CD14-positive monocyte (primary cell): Measurements from ENCODE around the gene CDC42EP2. TPM values are rescaled to one million over a fixed set of nuclear protein-coding genes. Genes with fewer than 3 reads are reported as not detected.
A peak's percentile ranks its signal among the peaks of the same experiment; 100 is the strongest.

Experiments
- DNase-seq, 3 donors: peaks; one replicate each; pipeline ENCODE4 v3.0.0-alpha.2; 2011 to 2022
- H2AFZ ChIP-seq: 2 replicates; pipeline ENCODE4 v1.6.0; 2012; ENCODE audit warnings: mild to moderate bottlenecking, low read depth, low read length, inconsistent platforms; ENCODE audit not compliant: insufficient read depth, poor library complexity, severe bottlenecking
- H3K27ac ChIP-seq, 2 donors: 1 replicate in 1 of 2; 2 replicates in 1 of 2; pipeline ENCODE4 v1.5.1; 2012 to 2013; ENCODE audit warnings: low read length in 2 of 2, control low read depth in 1 of 2, inconsistent platforms in 1 of 2, low read depth in 1 of 2, mild to moderate bottlenecking in 1 of 2
- H3K27me3 ChIP-seq, 2 donors: one replicate each; pipeline versions ENCODE4 v1.6.0 to v1.6.1; 2011 to 2013; ENCODE audit warnings: low read length in 2 of 2; ENCODE audit not compliant: control insufficient read depth in 2 of 2, insufficient read depth in 2 of 2
- H3K36me3 ChIP-seq, 2 donors: replicated peaks in 1 of 2; 1 replicate in 1 of 2; 2 replicates in 1 of 2; pipeline versions ENCODE4 v1.5.1 to v1.6.1; 2012 to 2013; ENCODE audit warnings: low read length in 2 of 2, control low read depth in 1 of 2, inconsistent platforms in 1 of 2, mild to moderate bottlenecking in 1 of 2; ENCODE audit not compliant: insufficient read depth in 2 of 2, control insufficient read depth in 1 of 2
- H3K4me1 ChIP-seq, 2 donors: 1 replicate in 1 of 2; 2 replicates in 1 of 2; pipeline versions ENCODE4 v1.5.1 to v1.6.1; 2012 to 2013; ENCODE audit warnings: low read length in 2 of 2, control low read depth in 1 of 2, inconsistent platforms in 1 of 2, mild to moderate bottlenecking in 1 of 2, moderate library complexity in 1 of 2; ENCODE audit not compliant: insufficient read depth in 2 of 2, control insufficient read depth in 1 of 2
- H3K4me2 ChIP-seq: replicated peaks from 2 replicates; pipeline ENCODE3; 2012; ENCODE audit warnings: low read length, moderate library complexity, mild to moderate bottlenecking; ENCODE audit not compliant: poor library complexity, severe bottlenecking; ENCODE audit errors: extremely low read depth
- H3K4me3 ChIP-seq, 3 experiments: fragments of 200-600 bp in 1 of 3; sonication (generic) in 1 of 3; replicated peaks in 1 of 3; 1 replicate in 2 of 3; 2 replicates in 1 of 3; pipeline ENCODE4 v1.5.1; 2011 to 2013; ENCODE audit warnings: low read length in 3 of 3, mild to moderate bottlenecking in 3 of 3, control low read depth in 2 of 3, low read depth in 2 of 3, inconsistent platforms in 1 of 3, moderate library complexity in 1 of 3
- H3K79me2 ChIP-seq: 2 replicates; pipeline ENCODE4 v1.6.0; 2012; ENCODE audit warnings: mild to moderate bottlenecking, control low read depth, inconsistent platforms, low read length, moderate library complexity; ENCODE audit not compliant: insufficient read depth
- H3K9ac ChIP-seq: 2 replicates; pipeline ENCODE4 v1.6.0; 2017; ENCODE audit warnings: low read length, mild to moderate bottlenecking; ENCODE audit not compliant: insufficient read depth, poor library complexity, severe bottlenecking
- H3K9me3 ChIP-seq, 2 donors: replicated peaks in 1 of 2; 1 replicate in 1 of 2; 2 replicates in 1 of 2; pipeline versions ENCODE4 v1.5.1 to v1.6.1; 2012 to 2013; ENCODE audit warnings: low read length in 2 of 2, control low read depth in 1 of 2; ENCODE audit not compliant: control insufficient read depth in 1 of 2, insufficient read depth in 1 of 2
- H4K20me1 ChIP-seq: 2 replicates; pipeline ENCODE4 v1.6.0; 2012; ENCODE audit warnings: mild to moderate bottlenecking, low read length, control low read depth, moderate library complexity; ENCODE audit not compliant: insufficient read depth
- H3K27ac Mint-ChIP-seq, 7 donors: one replicate each; pipeline ENCODE4 v1.8.0; 2020; ENCODE audit warnings: mild to moderate bottlenecking in 7 of 7, mixed read lengths in 7 of 7, moderate library complexity in 6 of 7, inconsistent platforms in 2 of 7
- H3K27me3 Mint-ChIP-seq, 3 donors: one replicate each; pipeline ENCODE4 v1.8.0; 2021 to 2022; ENCODE audit warnings: low read depth in 3 of 3, mild to moderate bottlenecking in 3 of 3, mixed read lengths in 3 of 3, moderate library complexity in 3 of 3, inconsistent platforms in 1 of 3
- H3K36me3 Mint-ChIP-seq, 2 donors: one replicate each; pipeline ENCODE4 v1.8.0; 2020; ENCODE audit warnings: mixed read lengths in 2 of 2, inconsistent platforms in 1 of 2, mild to moderate bottlenecking in 1 of 2
- H3K4me1 Mint-ChIP-seq: one replicate; pipeline ENCODE4 v1.8.0; 2020; ENCODE audit warnings: mild to moderate bottlenecking, mixed read lengths
- H3K4me3 Mint-ChIP-seq, 2 donors: one replicate each; pipeline ENCODE4 v1.8.0; 2020; ENCODE audit warnings: mild to moderate bottlenecking in 2 of 2, mixed read lengths in 2 of 2, moderate library complexity in 1 of 2
- H3K9me3 Mint-ChIP-seq, 7 donors: one replicate each; pipeline ENCODE4 v1.8.0; 2020 to 2022; ENCODE audit warnings: mixed read lengths in 7 of 7, mild to moderate bottlenecking in 6 of 7, moderate library complexity in 6 of 7, inconsistent platforms in 2 of 7
- WGBS: methylation state at CpG from one replicate; pipeline ENCODE4 v1.1.5; 2013; ENCODE audit warnings: missing lambda C conversion rate; ENCODE audit not compliant: insufficient coverage; 5-methylcytosine and 5-hydroxymethylcytosine counted together
- intact Hi-C, 2 donors: fragments of 100-400 bp; cut with micrococcal nuclease; formaldehyde crosslinking; loops; one replicate each; pipeline versions ENCODE4 v1.15.0 to v1.15.1; 2023
- polyA plus RNA-seq, 3 donors: library from polyadenylated mRNA; depleted of rRNA in 1 of 3; unstranded in 2 of 3; stranded (reverse) in 1 of 3; fragments of 300-500 nt in 2 of 3; fragments of >200 nt in 1 of 3; fragmentation: Illumina TruSeq in 2 of 3; gene quantifications; 1 replicate in 2 of 3; 2 replicates in 1 of 3; pipeline ENCODE4 v1.2.3, GENCODE V29; 2012 to 2021
- TF ChIP-seq, protein P1 (sequence below): fragments of 200-600 bp; IDR thresholded peaks from one replicate; pipeline ENCODE4 v1.8.0; 2022; ENCODE audit warnings: antibody characterized with exemption, mild to moderate bottlenecking

CDC42EP2 gene
- polyA plus RNA-seq, 3 donors = 5.4 to 15.6 (median 10.1) TPM

DNA sequence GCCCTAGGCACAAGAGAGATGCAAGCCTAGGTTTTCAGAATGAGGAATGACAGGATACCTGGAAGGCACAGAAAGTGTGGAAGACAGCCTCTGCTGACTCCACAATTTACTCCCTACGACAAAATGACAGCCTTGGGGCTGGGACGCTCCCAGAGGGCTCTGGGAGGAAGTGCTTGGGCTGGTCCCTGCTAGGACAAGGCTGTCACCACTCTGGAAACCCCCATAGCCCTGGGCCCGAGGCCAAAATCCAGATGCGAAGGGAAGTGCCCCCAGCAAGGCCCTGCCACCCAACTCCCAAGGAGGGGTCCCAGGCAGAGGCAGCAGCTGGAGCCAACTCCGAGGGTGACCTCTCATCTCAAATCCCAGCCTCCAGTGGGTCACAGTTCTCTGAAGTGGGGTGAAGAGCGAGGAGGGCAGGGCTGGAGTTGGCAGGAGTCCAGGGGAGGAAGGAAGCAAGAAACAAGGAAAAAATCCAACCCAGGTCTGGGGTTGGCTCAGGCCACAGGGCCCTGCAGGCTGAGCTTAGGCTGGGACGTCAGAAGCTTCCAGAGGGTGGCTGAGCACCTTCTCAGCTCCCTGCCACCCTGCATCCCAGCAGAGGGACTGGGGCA, 6.3 kb upstream of the CDC42EP2 start:
- Mint-ChIP-seq H3K27ac (peak overlapping the region; percentile 52 to 93 (median 88)), H3K4me1 (peaks cover 39% of the 10 kb centered on the region), H3K27me3 (peaks cover 7 to 23% (median 20%) of the 10 kb centered on the region in 3 donors), H3K36me3 (peaks cover 7 to 18% of the 10 kb centered on the region in 2 donors), H3K4me3 (peak overlapping the region in 1 of 2 donors; percentile 75), H3K9me3 (peaks cover 0 to 2% (median 0%) of the 10 kb centered on the region in 7 donors)
- H3K27ac ChIP-seq = peak overlapping the region; percentile 56 to 62
- TF ChIP-seq, protein P1, sequence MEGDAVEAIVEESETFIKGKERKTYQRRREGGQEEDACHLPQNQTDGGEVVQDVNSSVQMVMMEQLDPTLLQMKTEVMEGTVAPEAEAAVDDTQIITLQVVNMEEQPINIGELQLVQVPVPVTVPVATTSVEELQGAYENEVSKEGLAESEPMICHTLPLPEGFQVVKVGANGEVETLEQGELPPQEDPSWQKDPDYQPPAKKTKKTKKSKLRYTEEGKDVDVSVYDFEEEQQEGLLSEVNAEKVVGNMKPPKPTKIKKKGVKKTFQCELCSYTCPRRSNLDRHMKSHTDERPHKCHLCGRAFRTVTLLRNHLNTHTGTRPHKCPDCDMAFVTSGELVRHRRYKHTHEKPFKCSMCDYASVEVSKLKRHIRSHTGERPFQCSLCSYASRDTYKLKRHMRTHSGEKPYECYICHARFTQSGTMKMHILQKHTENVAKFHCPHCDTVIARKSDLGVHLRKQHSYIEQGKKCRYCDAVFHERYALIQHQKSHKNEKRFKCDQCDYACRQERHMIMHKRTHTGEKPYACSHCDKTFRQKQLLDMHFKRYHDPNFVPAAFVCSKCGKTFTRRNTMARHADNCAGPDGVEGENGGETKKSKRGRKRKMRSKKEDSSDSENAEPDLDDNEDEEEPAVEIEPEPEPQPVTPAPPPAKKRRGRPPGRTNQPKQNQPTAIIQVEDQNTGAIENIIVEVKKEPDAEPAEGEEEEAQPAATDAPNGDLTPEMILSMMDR = no peak
- peak; percentile 73 to 95 (median 82) for DNase-seq
- peaks cover 18 to 52% of the 10 kb centered on the region in 2 donors for H3K4me1 ChIP-seq
- peak overlapping the region; percentile 49 for H2AFZ ChIP-seq
- no peaks in the 10 kb centered on the region for H3K9me3 ChIP-seq
- no peaks in the 10 kb centered on the region for H4K20me1 ChIP-seq
- peaks cover 0 to 3% of the 10 kb centered on the region in 2 donors for H3K27me3 ChIP-seq
- H3K4me2 ChIP-seq = peak overlapping the region; percentile 24
- whole genome bisulfite sequencing = 7% methylated on average over 3 of the region's 7 CpGs
- peak overlapping the region; percentile 40 for H3K9ac ChIP-seq
- intact Hi-C loops = no loop called here
- peaks cover 0 to 9% of the 10 kb centered on the region in 2 donors for H3K36me3 ChIP-seq
- H3K4me3 ChIP-seq = no peak overlapping the region
- no peaks in the 10 kb centered on the region for H3K79me2 ChIP-seq

DNA sequence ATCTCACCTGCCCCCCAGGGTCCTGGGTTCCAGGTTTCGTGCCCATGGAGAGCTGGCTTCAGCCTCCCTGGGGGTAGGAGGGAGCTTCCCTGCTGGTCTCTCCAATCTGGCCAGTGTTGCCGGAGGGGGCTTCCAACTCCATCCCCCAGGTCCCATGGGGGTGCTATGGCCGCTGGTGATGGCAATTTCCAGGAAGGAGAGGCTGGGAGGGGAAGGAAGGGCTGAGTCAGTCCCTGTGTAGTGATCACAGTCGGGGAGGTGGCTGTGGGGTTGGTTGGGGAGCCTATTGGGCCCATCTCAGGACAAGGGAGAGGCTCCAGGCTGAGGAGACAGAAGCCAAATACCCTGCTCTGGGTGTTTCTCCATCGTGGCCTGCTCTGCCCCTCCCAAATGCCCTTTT, 5.7 kb upstream of the CDC42EP2 start:
- Mint-ChIP-seq H3K27ac (peak overlapping the region in 6 of 7 donors; percentile 52 to 93 (median 81)), H3K9me3 (peaks cover 0 to 2% (median 0%) of the 10 kb centered on the region in 7 donors), H3K4me3 (peak overlapping the region; percentile 9 to 75), H3K36me3 (peaks cover 7 to 18% of the 10 kb centered on the region in 2 donors), H3K4me1 (peaks cover 45% of the 10 kb centered on the region), H3K27me3 (peaks cover 13 to 29% (median 27%) of the 10 kb centered on the region in 3 donors)
- no peak overlapping the region for H3K4me3 ChIP-seq
- H3K27me3 ChIP-seq = peaks cover 2 to 9% of the 10 kb centered on the region in 2 donors
- H2AFZ ChIP-seq = no peak overlapping the region
- peaks cover 0 to 9% of the 10 kb centered on the region in 2 donors for H3K36me3 ChIP-seq
- peak in 1 of 3 donors; percentile 61 for DNase-seq
- H3K9ac ChIP-seq = peak overlapping the region; percentile 40
- TF ChIP-seq, protein P1 = no peak
- intact Hi-C loops = no loop called here
- no peaks in the 10 kb centered on the region for H3K79me2 ChIP-seq
- H4K20me1 ChIP-seq = no peaks in the 10 kb centered on the region
- no peaks in the 10 kb centered on the region for H3K9me3 ChIP-seq
- 80% methylated on average over 1 of the region's 5 CpGs for WGBS
- peak overlapping the region; percentile 24 for H3K4me2 ChIP-seq
- H3K4me1 ChIP-seq = peaks cover 24 to 59% of the 10 kb centered on the region in 2 donors
- H3K27ac ChIP-seq = peak overlapping the region; percentile 56 to 62
